ENCODE data around the gene ALOX12. TPM values are rescaled to one million over a fixed set of nuclear protein-coding genes. Genes with fewer than 3 reads are reported as not detected.
A peak's percentile ranks its signal among the peaks of the same experiment; 100 is the strongest.

ALOX12 gene
- total and polyA plus RNA-seq, 4 donors: 0.03 to 3.1 (median 0.24) TPM; not detected in 1

- Histone ChIP-seq H3K9me3 (ENCODE audit: control insufficient read depth in 4 of 4, low read length in 3 of 4) (no peaks in the 10 kb centered on the region), H3K27me3 (ENCODE audit: control insufficient read depth in 4 of 4, insufficient read depth in 4 of 4, low read length in 3 of 4) (no peaks in the 10 kb centered on the region), H3K27ac (ENCODE audit: low read depth in 1 of 2, low read length in 2 of 2) (no peak overlapping the region), H3K4me1 (ENCODE audit: control insufficient read depth in 4 of 4, insufficient read depth in 4 of 4, low read length in 3 of 4) (peaks cover 0 to 2% (median 0%) of the 10 kb centered on the region in 4 donors), H3K4me3 (ENCODE audit: low read depth in 1 of 3, low read length in 3 of 3) (no peak overlapping the region), H3K9ac (ENCODE audit: low read depth in 1 of 2, low read length in 2 of 2) (no peak overlapping the region), H3K36me3 (ENCODE audit: control insufficient read depth in 4 of 4, insufficient read depth in 3 of 4, low read depth in 1 of 4, low read length in 3 of 4) (peaks cover 2 to 34% (median 21%) of the 10 kb centered on the region in 4 donors)
- TF ChIP-seq HNF4G (IDR thresholded peaks at IDR 0.05): no peak
- DNase-seq (ENCODE audit: low spot score): no peak
- 84% methylated on average over 2 of the region's 2 CpGs for WGBS
Measured at GRCh38 chr17:7003745-7004144, 7.9 kb downstream of the ALOX12 start.

GRCh38 chr17:7004398-7005253 is 8.8 kb downstream of the ALOX12 start:
- TF ChIP-seq CTCF (IDR thresholded peaks at IDR 0.05; ENCODE audit: low read depth, low read length, missing input control): peak; percentile 77
- no peak for TF ChIP-seq SP1 (IDR thresholded peaks at IDR 0.05)
- TF ChIP-seq RAD21 (IDR thresholded peaks at IDR 0.05): peak; percentile 94 to 95
- TF ChIP-seq EGR1 (IDR thresholded peaks at IDR 0.05; ENCODE audit: low read depth in 2 of 2): no peak
- TF ChIP-seq MAX (IDR thresholded peaks at IDR 0.05): no peak
- TF ChIP-seq FOXA1 (IDR thresholded peaks at IDR 0.05): no peak
- TF ChIP-seq TAF1 (conservative IDR thresholded peaks at IDR 0.05): no peak
- TF ChIP-seq ATF3 (IDR thresholded peaks at IDR 0.05): no peak
- no peak for TF ChIP-seq GABPA (IDR thresholded peaks at IDR 0.05 in 1 of 2, conservative IDR thresholded peaks at IDR 0.05 in 1 of 2)
- TF ChIP-seq REST (IDR thresholded peaks at IDR 0.05): no peak
- no peak for TF ChIP-seq RXRA (IDR thresholded peaks at IDR 0.05)
- no peak for TF ChIP-seq ZBTB33 (IDR thresholded peaks at IDR 0.05)
- Histone ChIP-seq H3K27me3 (ENCODE audit: control insufficient read depth in 4 of 4, insufficient read depth in 4 of 4, low read length in 3 of 4) (no peaks in the 10 kb centered on the region), H3K9ac (ENCODE audit: low read depth in 1 of 2, low read length in 2 of 2) (no peak overlapping the region), H3K27ac (ENCODE audit: low read depth in 1 of 2, low read length in 2 of 2) (no peak overlapping the region), H3K4me1 (ENCODE audit: control insufficient read depth in 4 of 4, insufficient read depth in 4 of 4, low read length in 3 of 4) (peaks cover 0 to 2% (median 0%) of the 10 kb centered on the region in 4 donors), H3K9me3 (ENCODE audit: control insufficient read depth in 4 of 4, low read length in 3 of 4) (no peaks in the 10 kb centered on the region), H3K36me3 (ENCODE audit: control insufficient read depth in 4 of 4, insufficient read depth in 3 of 4, low read depth in 1 of 4, low read length in 3 of 4) (peaks cover 0 to 28% (median 18%) of the 10 kb centered on the region in 4 donors), H3K4me3 (ENCODE audit: low read depth in 1 of 3, low read length in 3 of 3) (no peak overlapping the region)
- 93% methylated on average over 2 of the region's 2 CpGs for WGBS
- peak; percentile 34 for DNase-seq (ENCODE audit: low spot score)

Data from liver (tissue), 9 donors.